WTC11 (cell line): ENCODE data around the gene NRG3. TPM values are rescaled to one million over a fixed set of nuclear protein-coding genes. Genes with fewer than 3 reads are reported as not detected.

ENCODE experiments used
- ATAC-seq: fragments of 200-7000 bp; cut with Tn5 transposase; 2 replicates; pipeline ENCODE4 v1.10.0; 2021; ENCODE audit warnings: mild to moderate bottlenecking, moderate library complexity
- CTCF ChIA-PET: fragments of 300-600 bp; sonication (Branson Sonifier 250); formaldehyde crosslinking; loops from one replicate; lab custom pipeline; 2021; ENCODE audit warnings: antibody characterized with exemption; lab: Charles Lee
- POLR2A ChIA-PET: fragments of 350-600 bp; sonication (Branson Sonifier 250); formaldehyde crosslinking; loops from one replicate; lab custom pipeline; 2021; ENCODE audit warnings: antibody characterized with exemption; lab: Charles Lee
- DNase-seq: peaks from one replicate; pipeline ENCODE4 v3.0.0; 2021; ENCODE audit warnings: low spot score
- H3K27ac Mint-ChIP-seq: 2 replicates; pipeline ENCODE4 v1.8.0; 2021; ENCODE audit warnings: mixed read lengths
- H3K27me3 Mint-ChIP-seq: 2 replicates; pipeline ENCODE4 v1.8.0; 2021; ENCODE audit warnings: low read depth, mild to moderate bottlenecking, moderate library complexity, mixed read lengths
- H3K36me3 Mint-ChIP-seq: 2 replicates; pipeline ENCODE4 v1.8.0; 2021; ENCODE audit warnings: mixed read lengths
- H3K4me1 Mint-ChIP-seq: 2 replicates; pipeline ENCODE4 v1.8.0; 2022; ENCODE audit warnings: mixed read lengths
- H3K4me3 Mint-ChIP-seq: 2 replicates; pipeline ENCODE4 v1.8.0; 2021; ENCODE audit warnings: mild to moderate bottlenecking, moderate library complexity, mixed read lengths
- H3K9me3 Mint-ChIP-seq: 2 replicates; pipeline ENCODE4 v1.8.0; 2021; ENCODE audit warnings: mixed read lengths
- ETV6 ChIP-seq: sonication (generic); formaldehyde crosslinking; IDR thresholded peaks from 2 replicates; pipeline ENCODE4 v1.8.1; 2022; ENCODE audit warnings: mild to moderate bottlenecking, missing genetic modification reagents
- GRHL2 ChIP-seq: fragments of 250-450 bp; sonication (Bioruptor Pico); IDR thresholded peaks from 2 replicates; pipeline ENCODE4 v1.8.0; 2022; ENCODE audit warnings: mild to moderate bottlenecking, moderate library complexity; ENCODE audit not compliant: insufficient replicate concordance, severe bottlenecking
- GTF2I ChIP-seq: fragments of 250-450 bp; sonication (Bioruptor Pico); conservative IDR thresholded peaks from 2 replicates; pipeline ENCODE4 v1.4.0; 2021; ENCODE audit warnings: mild to moderate bottlenecking
- JAZF1 ChIP-seq: fragments of 250-450 bp; sonication (Bioruptor Pico); IDR thresholded peaks from 2 replicates; pipeline ENCODE4 v1.9.0; 2021; ENCODE audit warnings: moderate library complexity, mild to moderate bottlenecking, inconsistent platforms
- JUN ChIP-seq: sonication (generic); formaldehyde crosslinking; IDR thresholded peaks from 2 replicates; pipeline ENCODE4 v1.8.0; 2023; ENCODE audit warnings: mild to moderate bottlenecking, missing genetic modification reagents
- RORB ChIP-seq: fragments of 250-450 bp; sonication (Bioruptor Pico); IDR thresholded peaks from 2 replicates; pipeline ENCODE4 v1.9.0; 2021; ENCODE audit warnings: mild to moderate bottlenecking
- SP1 ChIP-seq: sonication (generic); formaldehyde crosslinking; conservative IDR thresholded peaks from 2 replicates; pipeline ENCODE4 v1.8.1; 2022; ENCODE audit warnings: missing genetic modification reagents
- ZNF232 ChIP-seq: sonication (generic); formaldehyde crosslinking; IDR thresholded peaks from 2 replicates; pipeline ENCODE4 v1.8.0; 2022; ENCODE audit warnings: mild to moderate bottlenecking, missing genetic modification reagents
- ZNF263 ChIP-seq: sonication (generic); formaldehyde crosslinking; IDR thresholded peaks from 2 replicates; pipeline ENCODE4 v1.8.1; 2022; ENCODE audit warnings: low read depth, mild to moderate bottlenecking, moderate library complexity, missing genetic modification reagents
- ZNF671 ChIP-seq: fragments of 250-450 bp; sonication (Bioruptor Pico); IDR thresholded peaks from 2 replicates; pipeline ENCODE4 v1.8.0; 2021; ENCODE audit warnings: mild to moderate bottlenecking
- total RNA-seq: library from RNA; stranded (reverse); gene quantifications from 3 replicates; pipeline ENCODE4 v1.2.3, GENCODE V29; 2021
- TF ChIP-seq, protein P1 (sequence below): sonication (generic); formaldehyde crosslinking; IDR thresholded peaks from 2 replicates; pipeline ENCODE4 v1.8.0; 2023; ENCODE audit warnings: missing genetic modification reagents
- TF ChIP-seq, protein P2 (sequence below): sonication (generic); formaldehyde crosslinking; IDR thresholded peaks from 2 replicates; pipeline ENCODE4 v1.8.0; 2023; ENCODE audit warnings: missing genetic modification reagents, mild to moderate bottlenecking, borderline replicate concordance
- TF ChIP-seq, protein P3 (sequence below): sonication (generic); formaldehyde crosslinking; IDR thresholded peaks from 2 replicates; pipeline ENCODE4 v1.8.1; 2023; ENCODE audit warnings: mild to moderate bottlenecking, missing genetic modification reagents
- TF ChIP-seq, protein P4 (sequence below): sonication (generic); formaldehyde crosslinking; IDR thresholded peaks from 2 replicates; pipeline ENCODE4 v1.8.0; 2022; ENCODE audit warnings: mild to moderate bottlenecking, missing genetic modification reagents
- TF ChIP-seq, protein P5 (sequence below): sonication (generic); formaldehyde crosslinking; IDR thresholded peaks from 2 replicates; pipeline ENCODE4 v1.8.1; 2023; ENCODE audit warnings: mild to moderate bottlenecking, missing genetic modification reagents, borderline replicate concordance
- TF ChIP-seq, protein P6 (sequence below): fragments of 250-450 bp; sonication (Bioruptor Pico); IDR thresholded peaks from 2 replicates; pipeline ENCODE4 v1.9.0; 2021; ENCODE audit warnings: mild to moderate bottlenecking
- TF ChIP-seq, protein P7 (sequence below): sonication (generic); formaldehyde crosslinking; IDR thresholded peaks from 2 replicates; pipeline ENCODE4 v1.8.1; 2023; ENCODE audit warnings: mild to moderate bottlenecking, missing genetic modification reagents
- TF ChIP-seq, protein P8 (sequence below): sonication (generic); formaldehyde crosslinking; conservative IDR thresholded peaks from 2 replicates; pipeline ENCODE4 v1.8.1; 2022; ENCODE audit warnings: mild to moderate bottlenecking, missing genetic modification reagents
- TF ChIP-seq, protein P9 (sequence below): sonication (generic); formaldehyde crosslinking; IDR thresholded peaks from 2 replicates; pipeline ENCODE4 v1.8.1; 2022; ENCODE audit warnings: missing genetic modification reagents, borderline replicate concordance

Gene NRG3
- total RNA-seq, 1 experiment from 2014 or later = 7.0 TPM

DNA sequence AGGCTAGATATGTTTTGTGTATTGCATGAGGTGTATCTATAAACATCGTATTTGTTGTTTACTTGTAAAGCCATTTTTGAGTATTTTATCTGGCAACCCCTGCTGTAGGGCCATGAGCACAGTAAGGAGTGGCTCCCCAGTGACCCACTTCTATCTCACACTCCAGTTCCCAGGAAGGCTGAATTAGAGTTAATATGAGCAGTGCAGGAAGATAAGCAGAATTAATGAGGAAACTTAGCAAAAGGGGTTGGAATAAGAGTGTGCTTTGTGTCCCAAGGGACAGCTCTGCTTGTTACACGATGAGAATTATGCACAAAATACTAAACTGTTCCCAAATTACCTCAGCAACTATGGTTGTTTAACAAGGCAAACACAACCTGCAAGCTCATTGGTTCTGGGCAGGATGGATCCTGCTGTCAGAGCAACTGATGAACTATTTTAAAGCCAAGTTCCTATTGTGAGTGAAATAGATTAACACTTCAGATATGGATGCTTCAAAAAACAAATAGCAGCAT lies 1005.8 kb downstream of the NRG3 start:
- ATAC-seq = no peak
- TF ChIP-seq, protein P1, sequence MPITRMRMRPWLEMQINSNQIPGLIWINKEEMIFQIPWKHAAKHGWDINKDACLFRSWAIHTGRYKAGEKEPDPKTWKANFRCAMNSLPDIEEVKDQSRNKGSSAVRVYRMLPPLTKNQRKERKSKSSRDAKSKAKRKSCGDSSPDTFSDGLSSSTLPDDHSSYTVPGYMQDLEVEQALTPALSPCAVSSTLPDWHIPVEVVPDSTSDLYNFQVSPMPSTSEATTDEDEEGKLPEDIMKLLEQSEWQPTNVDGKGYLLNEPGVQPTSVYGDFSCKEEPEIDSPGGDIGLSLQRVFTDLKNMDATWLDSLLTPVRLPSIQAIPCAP (CRISPR knock-in tag) = no peak
- TF ChIP-seq, protein P2, sequence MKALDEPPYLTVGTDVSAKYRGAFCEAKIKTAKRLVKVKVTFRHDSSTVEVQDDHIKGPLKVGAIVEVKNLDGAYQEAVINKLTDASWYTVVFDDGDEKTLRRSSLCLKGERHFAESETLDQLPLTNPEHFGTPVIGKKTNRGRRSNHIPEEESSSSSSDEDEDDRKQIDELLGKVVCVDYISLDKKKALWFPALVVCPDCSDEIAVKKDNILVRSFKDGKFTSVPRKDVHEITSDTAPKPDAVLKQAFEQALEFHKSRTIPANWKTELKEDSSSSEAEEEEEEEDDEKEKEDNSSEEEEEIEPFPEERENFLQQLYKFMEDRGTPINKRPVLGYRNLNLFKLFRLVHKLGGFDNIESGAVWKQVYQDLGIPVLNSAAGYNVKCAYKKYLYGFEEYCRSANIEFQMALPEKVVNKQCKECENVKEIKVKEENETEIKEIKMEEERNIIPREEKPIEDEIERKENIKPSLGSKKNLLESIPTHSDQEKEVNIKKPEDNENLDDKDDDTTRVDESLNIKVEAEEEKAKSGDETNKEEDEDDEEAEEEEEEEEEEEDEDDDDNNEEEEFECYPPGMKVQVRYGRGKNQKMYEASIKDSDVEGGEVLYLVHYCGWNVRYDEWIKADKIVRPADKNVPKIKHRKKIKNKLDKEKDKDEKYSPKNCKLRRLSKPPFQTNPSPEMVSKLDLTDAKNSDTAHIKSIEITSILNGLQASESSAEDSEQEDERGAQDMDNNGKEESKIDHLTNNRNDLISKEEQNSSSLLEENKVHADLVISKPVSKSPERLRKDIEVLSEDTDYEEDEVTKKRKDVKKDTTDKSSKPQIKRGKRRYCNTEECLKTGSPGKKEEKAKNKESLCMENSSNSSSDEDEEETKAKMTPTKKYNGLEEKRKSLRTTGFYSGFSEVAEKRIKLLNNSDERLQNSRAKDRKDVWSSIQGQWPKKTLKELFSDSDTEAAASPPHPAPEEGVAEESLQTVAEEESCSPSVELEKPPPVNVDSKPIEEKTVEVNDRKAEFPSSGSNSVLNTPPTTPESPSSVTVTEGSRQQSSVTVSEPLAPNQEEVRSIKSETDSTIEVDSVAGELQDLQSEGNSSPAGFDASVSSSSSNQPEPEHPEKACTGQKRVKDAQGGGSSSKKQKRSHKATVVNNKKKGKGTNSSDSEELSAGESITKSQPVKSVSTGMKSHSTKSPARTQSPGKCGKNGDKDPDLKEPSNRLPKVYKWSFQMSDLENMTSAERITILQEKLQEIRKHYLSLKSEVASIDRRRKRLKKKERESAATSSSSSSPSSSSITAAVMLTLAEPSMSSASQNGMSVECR (CRISPR knock-in tag) = no peak
- TF ChIP-seq ZNF671 (CRISPR knock-in tag) (no peak), JUN (no peak), GRHL2 (CRISPR knock-in tag) (no peak), JAZF1 (no peak), ZNF232 (CRISPR knock-in tag) (no peak)
- TF ChIP-seq, protein P3, sequence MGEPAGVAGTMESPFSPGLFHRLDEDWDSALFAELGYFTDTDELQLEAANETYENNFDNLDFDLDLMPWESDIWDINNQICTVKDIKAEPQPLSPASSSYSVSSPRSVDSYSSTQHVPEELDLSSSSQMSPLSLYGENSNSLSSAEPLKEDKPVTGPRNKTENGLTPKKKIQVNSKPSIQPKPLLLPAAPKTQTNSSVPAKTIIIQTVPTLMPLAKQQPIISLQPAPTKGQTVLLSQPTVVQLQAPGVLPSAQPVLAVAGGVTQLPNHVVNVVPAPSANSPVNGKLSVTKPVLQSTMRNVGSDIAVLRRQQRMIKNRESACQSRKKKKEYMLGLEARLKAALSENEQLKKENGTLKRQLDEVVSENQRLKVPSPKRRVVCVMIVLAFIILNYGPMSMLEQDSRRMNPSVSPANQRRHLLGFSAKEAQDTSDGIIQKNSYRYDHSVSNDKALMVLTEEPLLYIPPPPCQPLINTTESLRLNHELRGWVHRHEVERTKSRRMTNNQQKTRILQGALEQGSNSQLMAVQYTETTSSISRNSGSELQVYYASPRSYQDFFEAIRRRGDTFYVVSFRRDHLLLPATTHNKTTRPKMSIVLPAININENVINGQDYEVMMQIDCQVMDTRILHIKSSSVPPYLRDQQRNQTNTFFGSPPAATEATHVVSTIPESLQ (CRISPR knock-in tag) = no peak
- DNase-seq = no peak
- H3K4me3 Mint-ChIP-seq = no peak overlapping the region
- H3K4me1 Mint-ChIP-seq = 0 out of 2 replicates have a peak, but pooled peaks cover 2% of the 10 kb centered on the region
- CTCF ChIA-PET = no interaction called here
- H3K27ac Mint-ChIP-seq = no peak overlapping the region
- H3K27me3 Mint-ChIP-seq = no peaks in the 10 kb centered on the region
- H3K9me3 Mint-ChIP-seq = no peaks in the 10 kb centered on the region
- POLR2A ChIA-PET = interaction anchor here (0.5 kb wide), 1 partner anchor 57 kb away, joined by 3 read pairs; no protein-coding TSS in a partner anchor
- H3K36me3 Mint-ChIP-seq = no peaks in the 10 kb centered on the region

DNA sequence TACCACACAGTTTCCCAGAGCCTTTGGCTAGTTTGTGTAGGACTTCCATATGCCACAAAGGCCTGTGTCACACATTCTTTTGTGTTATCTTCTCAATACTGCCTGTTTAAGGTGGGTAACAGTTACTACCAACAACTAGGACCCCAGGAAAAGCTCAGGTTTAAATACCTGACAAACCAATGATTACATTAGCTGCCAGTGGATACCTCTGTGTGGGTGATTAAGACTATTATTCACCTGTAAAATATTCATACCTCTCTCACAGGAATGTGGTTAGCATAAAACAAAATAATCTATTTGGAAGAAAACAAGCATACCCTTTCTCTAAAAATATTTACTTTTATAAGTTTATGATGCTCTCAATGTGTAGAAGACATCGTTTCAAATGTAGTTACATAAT lies 1007.7 kb downstream of the NRG3 start:
- peaks cover 9% of the 10 kb centered on the region; the same call in 1 of the 2 replicates for H3K4me1 Mint-ChIP-seq
- ATAC-seq = no peak
- no peak overlapping the region for H3K27ac Mint-ChIP-seq
- no peak for DNase-seq
- ChIA-PET POLR2A (no interaction called here), CTCF (interaction anchor here (0.6 kb wide), 1 partner anchor 69 kb away, joined by 3 read pairs; no protein-coding TSS in a partner anchor)
- H3K9me3 Mint-ChIP-seq = no peaks in the 10 kb centered on the region
- no peak overlapping the region for H3K4me3 Mint-ChIP-seq
- H3K36me3 Mint-ChIP-seq = no peaks in the 10 kb centered on the region
- H3K27me3 Mint-ChIP-seq = no peaks in the 10 kb centered on the region
- TF ChIP-seq, protein P4, sequence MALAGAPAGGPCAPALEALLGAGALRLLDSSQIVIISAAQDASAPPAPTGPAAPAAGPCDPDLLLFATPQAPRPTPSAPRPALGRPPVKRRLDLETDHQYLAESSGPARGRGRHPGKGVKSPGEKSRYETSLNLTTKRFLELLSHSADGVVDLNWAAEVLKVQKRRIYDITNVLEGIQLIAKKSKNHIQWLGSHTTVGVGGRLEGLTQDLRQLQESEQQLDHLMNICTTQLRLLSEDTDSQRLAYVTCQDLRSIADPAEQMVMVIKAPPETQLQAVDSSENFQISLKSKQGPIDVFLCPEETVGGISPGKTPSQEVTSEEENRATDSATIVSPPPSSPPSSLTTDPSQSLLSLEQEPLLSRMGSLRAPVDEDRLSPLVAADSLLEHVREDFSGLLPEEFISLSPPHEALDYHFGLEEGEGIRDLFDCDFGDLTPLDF (CRISPR knock-in tag) = no peak
- TF ChIP-seq, protein P5, sequence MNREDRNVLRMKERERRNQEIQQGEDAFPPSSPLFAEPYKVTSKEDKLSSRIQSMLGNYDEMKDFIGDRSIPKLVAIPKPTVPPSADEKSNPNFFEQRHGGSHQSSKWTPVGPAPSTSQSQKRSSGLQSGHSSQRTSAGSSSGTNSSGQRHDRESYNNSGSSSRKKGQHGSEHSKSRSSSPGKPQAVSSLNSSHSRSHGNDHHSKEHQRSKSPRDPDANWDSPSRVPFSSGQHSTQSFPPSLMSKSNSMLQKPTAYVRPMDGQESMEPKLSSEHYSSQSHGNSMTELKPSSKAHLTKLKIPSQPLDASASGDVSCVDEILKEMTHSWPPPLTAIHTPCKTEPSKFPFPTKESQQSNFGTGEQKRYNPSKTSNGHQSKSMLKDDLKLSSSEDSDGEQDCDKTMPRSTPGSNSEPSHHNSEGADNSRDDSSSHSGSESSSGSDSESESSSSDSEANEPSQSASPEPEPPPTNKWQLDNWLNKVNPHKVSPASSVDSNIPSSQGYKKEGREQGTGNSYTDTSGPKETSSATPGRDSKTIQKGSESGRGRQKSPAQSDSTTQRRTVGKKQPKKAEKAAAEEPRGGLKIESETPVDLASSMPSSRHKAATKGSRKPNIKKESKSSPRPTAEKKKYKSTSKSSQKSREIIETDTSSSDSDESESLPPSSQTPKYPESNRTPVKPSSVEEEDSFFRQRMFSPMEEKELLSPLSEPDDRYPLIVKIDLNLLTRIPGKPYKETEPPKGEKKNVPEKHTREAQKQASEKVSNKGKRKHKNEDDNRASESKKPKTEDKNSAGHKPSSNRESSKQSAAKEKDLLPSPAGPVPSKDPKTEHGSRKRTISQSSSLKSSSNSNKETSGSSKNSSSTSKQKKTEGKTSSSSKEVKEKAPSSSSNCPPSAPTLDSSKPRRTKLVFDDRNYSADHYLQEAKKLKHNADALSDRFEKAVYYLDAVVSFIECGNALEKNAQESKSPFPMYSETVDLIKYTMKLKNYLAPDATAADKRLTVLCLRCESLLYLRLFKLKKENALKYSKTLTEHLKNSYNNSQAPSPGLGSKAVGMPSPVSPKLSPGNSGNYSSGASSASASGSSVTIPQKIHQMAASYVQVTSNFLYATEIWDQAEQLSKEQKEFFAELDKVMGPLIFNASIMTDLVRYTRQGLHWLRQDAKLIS (CRISPR knock-in tag) = no peak
- TF ChIP-seq ZNF263 (CRISPR knock-in tag) = no peak
- TF ChIP-seq, protein P6, sequence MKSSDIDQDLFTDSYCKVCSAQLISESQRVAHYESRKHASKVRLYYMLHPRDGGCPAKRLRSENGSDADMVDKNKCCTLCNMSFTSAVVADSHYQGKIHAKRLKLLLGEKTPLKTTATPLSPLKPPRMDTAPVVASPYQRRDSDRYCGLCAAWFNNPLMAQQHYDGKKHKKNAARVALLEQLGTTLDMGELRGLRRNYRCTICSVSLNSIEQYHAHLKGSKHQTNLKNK (CRISPR knock-in tag) = no peak
- TF ChIP-seq SP1 (CRISPR knock-in tag) = no peak
- TF ChIP-seq, protein P7, sequence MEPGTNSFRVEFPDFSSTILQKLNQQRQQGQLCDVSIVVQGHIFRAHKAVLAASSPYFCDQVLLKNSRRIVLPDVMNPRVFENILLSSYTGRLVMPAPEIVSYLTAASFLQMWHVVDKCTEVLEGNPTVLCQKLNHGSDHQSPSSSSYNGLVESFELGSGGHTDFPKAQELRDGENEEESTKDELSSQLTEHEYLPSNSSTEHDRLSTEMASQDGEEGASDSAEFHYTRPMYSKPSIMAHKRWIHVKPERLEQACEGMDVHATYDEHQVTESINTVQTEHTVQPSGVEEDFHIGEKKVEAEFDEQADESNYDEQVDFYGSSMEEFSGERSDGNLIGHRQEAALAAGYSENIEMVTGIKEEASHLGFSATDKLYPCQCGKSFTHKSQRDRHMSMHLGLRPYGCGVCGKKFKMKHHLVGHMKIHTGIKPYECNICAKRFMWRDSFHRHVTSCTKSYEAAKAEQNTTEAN (CRISPR knock-in tag) = no peak
- TF ChIP-seq, protein P8, sequence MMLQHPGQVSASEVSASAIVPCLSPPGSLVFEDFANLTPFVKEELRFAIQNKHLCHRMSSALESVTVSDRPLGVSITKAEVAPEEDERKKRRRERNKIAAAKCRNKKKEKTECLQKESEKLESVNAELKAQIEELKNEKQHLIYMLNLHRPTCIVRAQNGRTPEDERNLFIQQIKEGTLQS (CRISPR knock-in tag) = no peak
- TF ChIP-seq, protein P9, sequence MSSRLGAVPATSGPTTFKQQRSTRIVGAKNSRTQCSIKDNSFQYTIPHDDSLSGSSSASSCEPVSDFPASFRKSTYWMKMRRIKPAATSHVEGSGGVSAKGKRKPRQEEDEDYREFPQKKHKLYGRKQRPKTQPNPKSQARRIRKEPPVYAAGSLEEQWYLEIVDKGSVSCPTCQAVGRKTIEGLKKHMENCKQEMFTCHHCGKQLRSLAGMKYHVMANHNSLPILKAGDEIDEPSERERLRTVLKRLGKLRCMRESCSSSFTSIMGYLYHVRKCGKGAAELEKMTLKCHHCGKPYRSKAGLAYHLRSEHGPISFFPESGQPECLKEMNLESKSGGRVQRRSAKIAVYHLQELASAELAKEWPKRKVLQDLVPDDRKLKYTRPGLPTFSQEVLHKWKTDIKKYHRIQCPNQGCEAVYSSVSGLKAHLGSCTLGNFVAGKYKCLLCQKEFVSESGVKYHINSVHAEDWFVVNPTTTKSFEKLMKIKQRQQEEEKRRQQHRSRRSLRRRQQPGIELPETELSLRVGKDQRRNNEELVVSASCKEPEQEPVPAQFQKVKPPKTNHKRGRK (CRISPR knock-in tag) = no peak
- TF ChIP-seq JUN = no peak
- no peak for TF ChIP-seq GTF2I
- no peak for TF ChIP-seq ETV6 (CRISPR knock-in tag)
- TF ChIP-seq RORB (CRISPR knock-in tag) = no peak
